ENCODE results near the gene GZMM.
A peak's percentile ranks its signal among the peaks of the same experiment; 100 is the strongest.

Gene GZMM

DNA sequence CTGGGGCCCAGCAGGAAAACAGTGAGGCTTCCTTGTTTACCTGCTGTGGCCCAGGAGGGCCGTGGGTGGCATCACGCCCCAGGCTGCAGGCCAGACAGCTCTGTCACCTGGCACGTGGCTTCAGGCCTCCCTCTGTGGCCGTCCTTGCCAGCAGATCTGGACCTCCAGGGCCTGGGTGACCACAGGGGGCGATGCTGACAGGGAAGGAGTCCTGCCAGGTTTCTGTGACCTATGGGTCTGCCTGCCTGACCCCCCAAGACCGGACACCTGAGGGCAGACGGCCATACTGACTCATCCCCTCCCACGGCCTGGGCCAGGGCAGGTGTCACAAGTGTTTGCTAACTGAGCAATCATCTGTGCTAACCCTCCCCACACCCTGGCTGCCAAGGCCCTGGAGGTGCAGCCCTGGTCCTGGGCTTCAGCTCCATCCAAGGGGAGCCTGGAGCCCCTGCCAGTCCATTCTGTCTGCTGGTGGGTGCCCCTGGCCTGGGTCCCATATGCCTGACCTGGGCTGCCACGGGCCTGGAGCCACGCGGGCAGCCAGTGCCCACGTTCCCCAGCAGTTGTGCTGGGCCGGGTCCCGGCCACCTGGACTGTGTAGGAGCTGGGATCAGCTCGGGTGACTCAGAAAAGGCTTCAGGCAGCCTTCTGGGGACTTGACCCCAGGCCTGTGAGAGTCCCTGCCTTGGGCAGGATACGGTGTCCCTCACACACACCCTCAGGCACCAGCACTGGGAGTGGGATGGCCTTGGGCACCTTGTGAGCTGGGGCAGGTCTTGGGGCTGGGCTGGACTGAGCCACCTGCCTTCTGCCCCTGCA, 8.6 kb upstream of the GZMM start:
- peak; percentile 37 for DNase-seq (ENCODE audit: low read depth)

GRCh38 chr19:536031-536880, 7.6 kb upstream of the GZMM start:
- no peak for DNase-seq (ENCODE audit: low read depth)

GRCh38 chr19:536881-537404, 6.9 kb upstream of the GZMM start:
- no peak for DNase-seq (ENCODE audit: low read depth)

- no peak for DNase-seq (ENCODE audit: low read depth)
These were observed 5.0 kb upstream of the GZMM start for GRCh38 chr19:538641-539428.

DNA sequence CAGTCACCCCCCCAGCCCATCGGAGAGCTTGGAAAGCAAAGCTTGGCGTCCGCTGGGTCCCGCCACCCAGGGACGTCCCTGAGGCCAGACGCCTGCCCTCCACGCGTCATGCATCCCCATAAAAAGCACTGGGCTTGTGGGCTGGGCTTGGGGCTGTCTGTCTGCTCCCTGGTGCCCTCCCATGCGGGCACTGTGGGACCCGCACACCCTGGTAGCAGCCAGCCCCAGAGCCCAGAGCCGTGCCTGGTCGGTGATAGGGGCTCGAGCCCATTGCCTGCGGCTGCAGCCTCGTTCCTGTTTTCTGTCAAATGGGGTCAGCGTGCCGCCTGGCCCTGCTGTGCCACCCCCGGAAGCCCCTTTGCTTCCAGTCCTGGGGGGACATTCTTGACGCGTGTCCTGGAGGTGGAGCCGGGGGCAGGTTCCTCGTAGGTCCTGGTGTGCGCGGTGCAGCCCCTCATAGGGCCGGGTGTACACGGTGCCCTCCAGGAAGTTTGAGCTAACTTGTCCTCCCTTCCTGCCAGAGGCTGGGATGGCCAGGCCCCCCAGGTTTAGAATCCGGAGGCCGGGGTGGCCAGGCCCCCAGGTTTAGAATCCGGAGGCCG, 4.3 kb upstream of the GZMM start:
- no peak for DNase-seq (ENCODE audit: low read depth)

DNA sequence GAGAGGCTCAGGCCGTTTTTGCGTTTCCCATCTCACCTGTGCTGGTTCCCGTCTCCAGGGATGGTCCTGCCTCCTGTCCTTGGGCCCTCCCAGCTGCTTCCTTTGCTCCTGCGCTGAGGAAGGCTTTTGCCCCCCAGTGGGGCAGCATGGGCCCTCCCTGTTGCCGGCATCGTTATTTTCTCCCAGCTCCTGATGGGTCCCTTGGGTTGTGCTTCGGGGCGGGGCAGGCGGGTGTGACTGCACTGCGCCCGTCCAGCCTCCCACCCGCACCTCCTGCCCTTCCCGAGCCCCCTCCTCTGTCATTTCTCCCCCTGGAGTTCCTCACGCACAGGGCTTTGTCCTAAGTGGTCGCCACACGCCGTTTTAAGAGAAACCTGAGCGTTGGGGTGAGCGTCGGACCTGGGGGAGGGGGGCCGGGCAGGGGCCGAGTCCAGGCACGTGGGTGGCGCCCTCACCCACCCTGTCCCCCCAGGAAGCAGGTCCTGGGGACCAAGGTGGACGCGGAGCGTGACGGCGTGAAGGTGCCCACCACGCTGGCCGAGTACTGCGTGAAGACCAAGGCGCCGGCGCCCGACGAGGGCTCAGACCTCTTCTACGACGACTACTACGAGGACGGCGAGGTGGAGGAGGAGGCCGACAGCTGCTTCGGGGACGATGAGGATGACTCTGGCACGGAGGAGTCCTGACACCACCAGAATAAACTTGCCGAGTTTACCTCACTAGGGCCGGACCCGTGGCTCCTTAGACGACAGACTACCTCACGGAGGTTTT, 2.8 kb upstream of the GZMM start:
- no peak for DNase-seq (ENCODE audit: low read depth)

DNA sequence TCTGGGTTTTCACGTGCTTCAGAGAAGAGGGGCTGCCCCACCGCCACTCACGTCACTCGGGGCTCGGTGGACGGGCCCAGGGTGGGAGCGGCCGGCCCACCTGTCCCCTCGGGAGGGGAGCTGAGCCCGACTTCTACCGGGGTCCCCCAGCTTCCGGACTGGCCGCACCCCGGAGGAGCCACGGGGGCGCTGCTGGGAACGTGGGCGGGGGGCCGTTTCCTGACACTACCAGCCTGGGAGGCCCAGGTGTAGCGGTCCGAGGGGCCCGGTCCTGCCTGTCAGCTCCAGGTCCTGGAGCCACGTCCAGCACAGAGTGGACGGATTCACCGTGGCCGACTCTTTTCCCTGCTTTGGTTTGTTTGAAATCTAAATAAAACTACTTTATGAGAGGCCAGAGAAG, 2.2 kb upstream of the GZMM start:
- no peak for DNase-seq (ENCODE audit: low read depth)

- no peak for DNase-seq (ENCODE audit: low read depth)
These were observed 1.5 kb upstream of the GZMM start for GRCh38 chr19:542173-542866.

DNA sequence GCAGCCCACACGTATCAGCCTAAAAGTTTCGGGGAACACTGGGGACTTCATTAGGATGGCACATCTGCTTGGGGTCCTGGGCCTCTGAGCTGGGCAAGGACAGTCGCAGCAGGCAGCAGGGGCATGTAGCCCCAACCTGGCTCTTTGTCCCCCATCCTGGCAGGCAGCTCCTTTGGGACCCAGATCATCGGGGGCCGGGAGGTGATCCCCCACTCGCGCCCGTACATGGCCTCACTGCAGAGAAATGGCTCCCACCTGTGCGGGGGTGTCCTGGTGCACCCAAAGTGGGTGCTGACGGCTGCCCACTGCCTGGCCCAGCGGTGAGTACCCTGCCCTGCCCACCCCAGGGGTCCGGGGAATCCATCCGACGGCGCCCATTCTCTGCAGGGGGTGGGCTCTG, 3.3 kb downstream of the GZMM start:
- DNase-seq (ENCODE audit: low read depth) = no peak

DNA sequence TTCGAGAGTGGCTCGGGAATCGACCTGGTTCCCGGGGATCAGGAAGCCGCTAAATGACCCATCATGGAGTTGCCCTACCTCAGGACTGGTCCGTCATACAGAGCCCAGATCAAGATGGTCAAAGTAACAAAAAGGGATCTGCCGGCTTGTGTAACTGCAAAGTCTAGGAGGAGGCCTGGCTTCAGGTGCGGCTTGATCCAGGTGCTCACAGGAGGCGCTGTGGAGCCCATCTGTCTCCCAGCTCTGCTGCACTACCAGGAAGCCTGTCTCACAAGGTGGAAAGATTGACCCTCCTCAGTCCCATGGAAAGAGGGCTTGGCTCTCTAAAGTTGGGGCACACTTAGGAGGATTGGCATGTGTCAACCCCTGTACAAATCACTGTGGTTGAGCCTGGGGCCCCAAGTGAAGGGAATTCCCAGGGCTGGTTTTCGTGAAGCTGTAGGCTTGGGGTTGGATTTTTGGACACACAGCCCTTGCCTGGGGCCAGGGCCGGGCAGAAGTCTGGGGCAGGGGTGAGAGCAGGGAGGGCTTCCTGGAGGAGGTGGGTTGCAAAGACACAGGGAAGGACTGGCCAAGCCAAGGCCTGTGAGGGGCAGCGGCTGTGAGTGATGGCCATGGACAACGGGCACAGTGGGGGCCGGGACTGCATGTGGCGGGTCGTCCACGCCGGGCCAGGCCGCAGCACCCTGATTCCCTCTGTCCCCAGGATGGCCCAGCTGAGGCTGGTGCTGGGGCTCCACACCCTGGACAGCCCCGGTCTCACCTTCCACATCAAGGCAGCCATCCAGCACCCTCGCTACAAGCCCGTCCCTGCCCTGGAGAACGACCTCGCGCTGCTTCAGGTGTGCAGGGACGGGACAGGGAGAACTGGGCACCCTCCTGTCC, 4.2 kb downstream of the GZMM start:
- DNase-seq (ENCODE audit: low read depth) = no peak

DNA sequence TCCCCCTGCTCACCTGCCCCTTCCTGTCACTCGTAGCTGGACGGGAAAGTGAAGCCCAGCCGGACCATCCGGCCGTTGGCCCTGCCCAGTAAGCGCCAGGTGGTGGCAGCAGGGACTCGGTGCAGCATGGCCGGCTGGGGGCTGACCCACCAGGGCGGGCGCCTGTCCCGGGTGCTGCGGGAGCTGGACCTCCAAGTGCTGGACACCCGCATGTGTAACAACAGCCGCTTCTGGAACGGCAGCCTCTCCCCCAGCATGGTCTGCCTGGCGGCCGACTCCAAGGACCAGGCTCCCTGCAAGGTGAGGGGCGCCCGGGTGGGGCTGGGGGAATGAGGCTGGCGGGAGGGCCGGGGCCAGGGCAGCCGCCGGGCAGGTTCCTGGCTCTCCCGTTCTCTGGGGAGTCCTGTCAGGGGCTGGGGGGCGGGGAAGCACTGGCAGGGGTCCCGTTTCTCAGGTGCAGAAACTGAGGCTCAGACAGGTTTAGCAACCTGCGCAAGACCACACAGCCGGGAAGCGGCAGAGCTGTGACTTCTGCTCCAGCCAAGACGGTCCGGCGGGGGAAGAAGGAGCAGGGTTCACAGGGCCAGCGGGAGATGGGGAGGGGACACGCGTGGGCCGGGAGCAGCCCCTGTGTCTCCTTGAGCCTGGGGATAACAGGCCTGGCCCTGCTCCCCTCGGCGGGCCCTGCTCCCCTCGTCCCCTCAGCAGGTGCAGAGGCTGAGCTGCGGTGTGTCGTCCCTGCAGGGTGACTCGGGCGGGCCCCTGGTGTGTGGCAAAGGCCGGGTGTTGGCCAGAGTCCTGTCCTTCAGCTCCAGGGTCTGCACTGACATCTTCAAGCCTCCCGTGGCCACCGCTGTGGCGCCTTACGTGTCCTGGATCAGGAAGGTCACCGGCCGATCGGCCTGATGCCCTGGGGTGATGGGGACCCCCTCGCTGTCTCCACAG, 5.3 kb downstream of the GZMM start:
- DNase-seq (ENCODE audit: low read depth) = no peak

DNA sequence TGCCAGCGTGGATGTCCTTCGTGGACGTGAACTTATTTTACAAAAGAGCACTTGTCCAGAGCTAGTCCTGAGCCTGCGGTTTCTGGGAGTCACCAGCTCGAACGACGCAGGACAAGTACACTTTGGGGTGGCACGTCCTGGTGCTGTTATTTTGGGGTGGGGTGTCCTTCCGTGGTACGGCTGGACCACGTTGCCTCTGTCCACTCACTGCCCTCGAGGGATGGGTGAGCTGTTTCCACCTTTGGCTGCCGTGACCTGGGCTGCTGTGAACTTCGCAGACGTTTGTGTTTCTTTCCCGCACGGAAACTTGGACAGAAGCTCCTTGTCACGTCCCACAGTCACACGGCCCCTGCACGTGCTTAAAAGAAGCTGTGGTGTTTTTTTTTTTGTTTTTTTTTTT, 11.0 kb downstream of the GZMM start:
- DNase-seq (ENCODE audit: low read depth) = no peak

- DNase-seq (ENCODE audit: low read depth) = no peak
These were observed 11.6 kb downstream of the GZMM start for GRCh38 chr19:555474-555808.

GRCh38 chr19:556611-557382, 12.9 kb downstream of the GZMM start:
- no peak for DNase-seq (ENCODE audit: low read depth)

GRCh38 chr19:558770-559439, 15.1 kb downstream of the GZMM start:
- DNase-seq (ENCODE audit: low read depth) = peak; percentile 29

DNA sequence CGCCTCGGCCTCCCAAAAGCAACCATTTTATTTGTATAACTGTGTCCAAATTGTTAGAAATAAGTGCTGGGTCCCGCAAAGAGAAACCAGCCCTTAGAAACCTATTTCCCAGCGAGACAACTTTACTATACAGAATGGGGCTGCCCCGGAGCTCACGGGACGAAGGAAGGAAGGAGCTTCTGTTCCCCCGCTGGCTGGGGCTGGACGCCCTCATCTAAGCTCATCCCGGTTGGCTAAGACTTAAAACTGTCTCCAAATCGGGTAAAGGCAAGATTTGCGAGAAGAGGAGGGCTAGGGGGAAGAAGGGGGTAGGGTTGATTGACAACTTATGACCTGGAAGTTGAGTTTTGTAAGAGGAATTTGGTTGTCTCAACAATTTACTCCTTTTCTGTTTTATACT, 16.3 kb downstream of the GZMM start:
- no peak for DNase-seq (ENCODE audit: low read depth)

DNA sequence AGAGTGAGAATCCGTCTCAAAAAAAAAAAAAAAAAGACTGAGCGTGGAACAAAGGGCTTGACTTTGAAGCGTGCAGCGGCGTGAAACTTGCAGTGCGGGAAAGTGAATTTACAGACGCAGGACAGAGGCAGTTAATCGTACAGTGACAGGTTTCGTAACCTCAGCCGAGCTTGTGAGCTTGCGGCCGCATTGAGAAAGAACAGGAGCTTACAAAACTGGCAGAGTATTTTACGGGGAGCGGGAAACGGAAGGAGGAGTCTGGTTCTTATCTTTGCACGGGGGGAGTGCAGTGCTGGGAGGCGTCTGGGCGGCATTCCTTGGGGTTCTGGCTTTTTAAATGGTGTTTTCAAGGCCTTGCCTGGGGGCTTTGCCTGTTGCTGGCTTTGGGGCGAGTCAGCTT, 22.6 kb downstream of the GZMM start:
- peak; percentile 40 for DNase-seq (ENCODE audit: low read depth)
